NCI-H1417 (cell line): ENCODE results near the gene CACUL1.
"Not testable (repeated sequence)": the region's sequence is repeated elsewhere in the genome, so short reads cannot be mapped to it uniquely, and the experiment has no call there.

Experiments used
- DNase-seq, 3 experiments: peaks; one replicate each; lab custom pipeline; 2025; lab: John Stamatoyannopoulos, UW

Gene CACUL1

GRCh38 chr10:118687472-118687871 lies 67.3 kb downstream of the CACUL1 start:
- DNase-seq: no peak

- DNase-seq: no peak
These were observed 72.2 kb downstream of the CACUL1 start for GRCh38 chr10:118682533-118682932.

DNA sequence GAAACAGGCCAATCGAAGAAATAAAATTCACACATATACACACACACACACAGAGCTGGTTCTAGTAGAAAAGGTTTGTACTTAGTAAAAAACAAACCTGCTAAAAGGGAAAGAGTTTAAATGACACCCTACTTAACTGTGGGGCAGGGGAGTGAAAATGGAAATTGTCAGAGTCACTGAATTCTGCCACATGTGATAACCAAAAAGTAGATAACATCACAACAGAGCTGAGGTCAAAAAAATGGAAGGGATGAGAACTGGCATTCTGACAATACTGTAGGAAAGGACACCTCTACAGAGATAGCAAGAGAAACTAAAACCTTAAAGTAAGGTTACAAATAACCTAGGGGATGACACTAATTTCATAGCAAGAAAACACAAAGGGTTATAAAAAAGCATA lies 74.6 kb downstream of the CACUL1 start:
- DNase-seq: no peak

DNA sequence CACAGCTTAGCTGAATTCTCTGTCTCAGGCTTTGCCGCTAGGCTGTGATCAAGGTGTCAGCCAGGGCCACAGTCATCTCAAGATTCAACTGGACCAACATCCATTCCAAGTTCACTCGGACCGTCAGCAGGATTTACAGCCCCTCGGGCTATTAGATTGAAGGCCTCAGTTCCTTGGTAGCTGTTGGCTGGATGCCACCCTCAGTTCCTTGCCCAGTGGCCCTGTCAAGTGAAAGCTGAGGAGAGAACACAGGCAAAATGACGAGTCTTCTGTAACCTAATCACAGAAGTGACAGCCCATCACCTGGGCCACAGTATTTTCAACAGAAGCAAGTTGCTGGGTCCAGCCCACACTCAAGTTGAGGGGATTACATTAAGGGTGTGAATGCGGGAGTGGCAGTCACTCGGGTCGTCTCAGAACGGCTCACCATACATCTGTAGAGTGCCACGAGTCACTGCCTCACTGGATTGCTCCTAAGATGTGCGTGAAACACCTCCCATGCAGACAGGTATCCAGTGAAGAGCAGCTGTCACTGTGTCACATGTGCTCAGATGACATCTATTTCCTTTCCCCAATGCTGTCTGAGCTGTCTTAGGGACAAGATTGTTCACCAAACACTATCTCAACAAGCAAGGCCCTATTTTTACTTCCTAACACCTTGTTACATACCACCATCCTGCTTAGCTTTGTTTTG lies 80.4 kb downstream of the CACUL1 start:
- DNase-seq: no peak

- no peak for DNase-seq
These were observed 81.7 kb downstream of the CACUL1 start for GRCh38 chr10:118672766-118673715.

DNA sequence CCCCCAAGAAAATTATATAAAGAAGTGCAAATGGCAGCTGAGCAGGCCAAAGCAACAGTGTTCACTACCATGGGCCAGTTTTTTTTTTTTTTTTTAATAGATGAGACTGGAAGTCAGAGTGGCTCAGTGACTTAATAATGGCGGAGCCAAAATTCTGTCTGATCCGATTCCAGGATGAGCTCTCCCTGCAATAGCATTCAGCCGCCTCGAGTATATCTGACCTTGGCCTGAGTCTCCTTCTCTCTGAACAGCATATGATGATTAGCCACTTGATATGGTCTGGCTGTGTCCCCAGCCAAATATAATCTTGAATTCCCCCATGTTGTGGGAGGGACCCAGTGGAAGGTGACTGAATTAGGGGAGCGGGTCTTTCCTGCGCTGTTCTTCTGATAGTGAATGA lies 82.6 kb downstream of the CACUL1 start:
- no peak for DNase-seq

GRCh38 chr10:118671221-118671620 lies 83.5 kb downstream of the CACUL1 start:
- not testable (repeated sequence) for DNase-seq

DNA sequence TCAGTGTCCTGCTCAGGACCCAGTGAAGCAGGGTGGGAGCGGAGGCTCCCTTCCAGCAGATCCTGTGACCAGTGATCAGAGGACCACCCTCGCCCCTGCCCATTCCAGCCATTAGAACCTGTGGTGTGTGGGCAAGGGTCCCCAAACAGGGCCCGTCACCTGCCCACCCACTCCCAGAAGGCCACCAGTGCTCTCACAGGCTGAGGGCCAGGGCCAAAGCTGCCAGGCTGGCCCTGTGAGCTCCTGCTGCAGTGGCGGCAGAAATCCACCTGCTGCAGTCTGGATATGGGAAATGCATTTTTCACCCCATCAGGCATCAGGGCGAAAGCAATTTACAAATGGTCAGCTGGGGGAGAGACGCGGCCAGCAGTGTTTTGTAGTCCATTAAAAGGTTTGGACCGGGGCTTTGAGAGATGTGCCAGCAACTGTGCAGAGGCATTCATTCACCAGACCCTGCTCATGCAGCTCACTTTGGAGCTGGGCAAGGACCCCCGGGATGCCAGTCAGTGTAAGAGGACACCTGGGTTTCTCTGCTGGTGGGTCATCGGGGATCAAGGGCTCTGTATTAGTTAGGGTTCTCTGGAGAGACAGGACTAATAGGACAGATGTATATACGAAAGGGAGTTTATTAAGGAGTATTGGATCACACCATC lies 84.2 kb downstream of the CACUL1 start:
- no peak for DNase-seq

- no peak for DNase-seq
These were observed 84.9 kb downstream of the CACUL1 start for GRCh38 chr10:118669835-118670234.

- DNase-seq: peak in 1 of 3 experiments; percentile 10
These were observed 85.6 kb downstream of the CACUL1 start for GRCh38 chr10:118669020-118669791.

- no peak for DNase-seq
These were observed 86.4 kb downstream of the CACUL1 start for GRCh38 chr10:118668228-118668952.

- DNase-seq: no peak
These were observed 87.0 kb downstream of the CACUL1 start for GRCh38 chr10:118667732-118668131.

DNA sequence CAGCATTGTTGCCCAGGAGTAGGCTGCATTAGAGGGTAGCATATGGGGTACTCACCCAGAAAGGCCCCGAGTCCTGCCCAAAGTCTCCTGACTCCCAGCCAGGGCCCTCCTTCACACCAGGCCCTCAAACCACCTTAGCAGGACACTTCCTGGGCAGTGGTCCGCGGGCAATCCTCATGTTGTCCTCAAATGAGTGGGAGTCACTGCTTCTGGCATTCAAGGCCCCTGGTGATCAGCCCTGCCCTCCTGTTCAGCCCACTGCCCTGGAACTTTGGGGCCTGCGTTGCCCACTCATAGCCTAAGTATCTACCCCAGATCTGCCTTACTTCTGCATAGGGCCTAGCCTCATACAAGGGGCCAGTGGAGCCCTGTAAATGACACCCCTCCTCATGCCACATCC lies 88.4 kb downstream of the CACUL1 start:
- no peak for DNase-seq

GRCh38 chr10:118664321-118664720 lies 90.4 kb downstream of the CACUL1 start:
- DNase-seq: no peak

GRCh38 chr10:118663176-118663575 lies 91.6 kb downstream of the CACUL1 start:
- no peak for DNase-seq

DNA sequence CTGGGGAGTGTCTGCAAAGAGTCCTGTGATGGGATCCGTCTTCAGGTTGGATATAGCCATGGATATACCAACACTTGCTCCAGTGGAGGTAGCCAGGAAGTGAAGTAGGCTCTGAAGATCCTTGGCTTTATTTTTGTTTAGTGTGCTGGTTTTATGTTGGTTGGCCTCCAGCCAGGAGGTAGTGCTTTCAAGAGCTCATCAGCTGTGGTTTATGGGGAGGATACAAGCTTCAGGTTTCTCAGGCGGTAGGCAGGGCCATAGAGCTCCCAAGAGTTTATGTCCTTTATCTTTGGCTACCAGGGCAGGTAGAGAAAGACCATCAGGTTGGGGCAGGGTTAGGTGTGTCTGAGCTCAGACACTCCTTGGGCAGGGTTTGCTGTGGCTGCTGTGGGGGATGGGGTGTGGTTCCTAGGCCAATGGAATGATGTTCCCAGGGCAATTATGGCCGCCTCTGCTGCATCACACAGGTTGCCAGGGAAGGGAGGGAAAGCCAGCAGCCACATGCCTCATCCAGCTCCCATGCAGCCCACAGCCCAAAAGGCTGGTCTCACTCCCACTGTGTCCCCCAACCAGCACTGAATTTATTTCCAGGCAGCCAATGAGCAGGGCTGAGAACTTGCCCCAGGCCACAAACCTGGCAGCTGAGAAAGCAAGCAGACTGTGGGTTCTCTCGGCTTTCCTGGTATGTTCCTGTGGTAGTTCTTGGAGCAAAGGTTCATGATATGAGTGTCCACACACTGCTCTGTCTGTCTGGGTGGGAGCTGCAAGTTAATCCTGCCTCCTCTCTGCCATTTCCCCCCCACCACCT lies 92.3 kb downstream of the CACUL1 start:
- peak in 2 of 3 experiments; percentile 1 to 62 for DNase-seq

GRCh38 chr10:118658762-118659161 lies 96.0 kb downstream of the CACUL1 start:
- DNase-seq: no peak

- DNase-seq: not testable (repeated sequence)
These were observed 96.6 kb downstream of the CACUL1 start for GRCh38 chr10:118658168-118658567.

GRCh38 chr10:118645294-118645693 lies 109.5 kb downstream of the CACUL1 start:
- not testable (repeated sequence) for DNase-seq

- DNase-seq: no peak
These were observed 112.5 kb downstream of the CACUL1 start for GRCh38 chr10:118642228-118642627.
